OCI-LY7 (cell line): Measurements from ENCODE around the gene MEI4. TPM values are rescaled to one million over a fixed set of nuclear protein-coding genes. Genes with fewer than 3 reads are reported as not detected.

Experiments used
- BruUV-seq: library from RNA; stranded (reverse); fragments of 400-500 nt; replicated peaks from 2 replicates; lab custom pipeline; 2021; lab: Mats Ljungman, UMichigan
- CTCF ChIA-PET: fragments of 300-600 bp; sonication (Branson Sonifier 250); formaldehyde crosslinking; loops from one replicate; lab custom pipeline; 2022; ENCODE audit warnings: antibody characterized with exemption; ENCODE audit not compliant: unreplicated experiment; lab: Charles Lee
- POLR2A ChIA-PET: fragments of 300-600 bp; sonication (Branson Sonifier 250); formaldehyde crosslinking; loops from one replicate; lab custom pipeline; 2022; ENCODE audit warnings: antibody characterized with exemption; lab: Charles Lee
- DNase-seq: peaks from one replicate; pipeline ENCODE4 v3.0.0-alpha.2; 2015; ENCODE audit warnings: low spot score
- H2AFZ ChIP-seq: fragments of 200-600 bp; sonication (generic), shearing (Covaris generic); 2 replicates; pipeline ENCODE4 v1.6.1; 2014; ENCODE audit warnings: mild to moderate bottlenecking, antibody characterized with exemption, low read length, moderate library complexity
- H3K27ac ChIP-seq: fragments of 200-600 bp; sonication (generic); 2 replicates; pipeline ENCODE4 v1.5.1; 2014; ENCODE audit warnings: mixed run types, low read depth, mild to moderate bottlenecking, moderate library complexity, low read length, inconsistent platforms; ENCODE audit not compliant: poor library complexity, severe bottlenecking
- H3K36me3 ChIP-seq: fragments of 200-600 bp; sonication (generic); 2 replicates; pipeline ENCODE4 v1.6.1; 2014; ENCODE audit warnings: mild to moderate bottlenecking, antibody characterized with exemption, low read length, moderate library complexity, mixed read lengths; ENCODE audit not compliant: insufficient read depth
- H3K4me1 ChIP-seq: fragments of 200-600 bp; sonication (generic); 2 replicates; pipeline ENCODE4 v1.5.1; 2014; ENCODE audit warnings: mild to moderate bottlenecking, low read length; ENCODE audit not compliant: insufficient read depth, poor library complexity, severe bottlenecking
- H3K4me2 ChIP-seq: fragments of 200-600 bp; sonication (generic); 2 replicates; pipeline ENCODE4 v1.6.1; 2014; ENCODE audit warnings: mild to moderate bottlenecking, low read length
- H3K4me3 ChIP-seq: fragments of 200-600 bp; sonication (generic); 2 replicates; pipeline ENCODE4 v1.5.1; 2014; ENCODE audit warnings: mild to moderate bottlenecking, low read depth, low read length; ENCODE audit not compliant: poor library complexity, severe bottlenecking
- H3K79me2 ChIP-seq: fragments of 200-600 bp; sonication (generic); 2 replicates; pipeline ENCODE4 v1.6.1; 2016; ENCODE audit warnings: low read depth, mild to moderate bottlenecking, low read length, moderate library complexity, mixed read lengths; ENCODE audit not compliant: insufficient read depth
- H3K9me2 ChIP-seq: fragments of 200-600 bp; sonication (generic); 2 replicates; pipeline ENCODE4 v1.6.1; 2016; ENCODE audit warnings: mild to moderate bottlenecking, low read length, mixed read lengths; ENCODE audit not compliant: insufficient read depth
- H3K9me3 ChIP-seq: fragments of 200-600 bp; sonication (generic); 2 replicates; pipeline ENCODE4 v1.6.1; 2014; ENCODE audit warnings: mild to moderate bottlenecking, mixed run types, low read length, mixed read lengths
- H4K20me1 ChIP-seq: fragments of 200-600 bp; sonication (generic); 2 replicates; pipeline ENCODE4 v1.6.1; 2014; ENCODE audit warnings: mild to moderate bottlenecking, antibody characterized with exemption, low read length, moderate library complexity, mixed read lengths; ENCODE audit not compliant: insufficient read depth
- EZH2phosphoT487 ChIP-seq: fragments of 200-600 bp; sonication (generic); IDR thresholded peaks from 2 replicates; pipeline ENCODE4 v1.6.1; 2018; ENCODE audit warnings: low read depth, borderline replicate concordance, mild to moderate bottlenecking, mixed run types, antibody characterized with exemption, low read length, moderate library complexity, mixed read lengths
- intact Hi-C: fragments of 100-400 bp; cut with micrococcal nuclease; formaldehyde crosslinking; loops from one replicate; pipeline ENCODE4 v1.10.0; 2022; ENCODE audit not compliant: unreplicated experiment
- total RNA-seq, 2 experiments: library from RNA; depleted of rRNA in 1 of 2; stranded (reverse); fragments of >200 nt in 1 of 2; shearing (Covaris generic) in 1 of 2; gene quantifications; 2 replicates each; pipeline ENCODE4 v1.2.3, GENCODE V29; 2014 to 2022
- TF ChIP-seq, protein P1 (sequence below): fragments of 200-600 bp; sonication (generic); conservative IDR thresholded peaks from 2 replicates; pipeline ENCODE4 v1.5.1; 2014; ENCODE audit warnings: mild to moderate bottlenecking, antibody characterized with exemption, low read length, moderate library complexity, mixed read lengths

Gene MEI4
- total RNA-seq, 2 experiments from 2014 or later, result not detected

DNA sequence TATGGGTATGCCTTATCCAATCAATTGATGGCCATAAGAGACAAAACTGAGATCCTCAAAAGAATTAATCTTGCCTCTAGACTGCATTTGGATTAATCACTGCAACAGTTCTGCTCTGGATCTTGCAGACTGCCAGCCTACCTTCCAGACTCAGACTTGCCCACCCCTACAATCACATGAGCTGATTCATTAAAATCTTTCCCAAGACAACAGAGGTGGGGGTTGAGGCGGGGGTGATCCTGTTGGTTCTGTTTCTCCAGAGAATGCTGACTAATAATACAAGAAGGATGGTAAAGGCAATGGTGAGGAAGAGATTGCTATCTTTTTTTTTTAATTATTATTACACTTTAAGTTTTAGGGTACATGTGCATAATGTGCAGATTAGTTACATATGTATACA is 43.7 kb upstream of the MEI4 start:
- no peak overlapping the region for H3K27ac ChIP-seq
- no peaks in the 10 kb centered on the region for H3K9me3 ChIP-seq
- H2AFZ ChIP-seq, result no peak overlapping the region
- H3K4me2 ChIP-seq, result no peak overlapping the region
- ChIA-PET POLR2A (no interaction called here), CTCF (no interaction called here)
- H3K79me2 ChIP-seq, result no peaks in the 10 kb centered on the region
- no peaks in the 10 kb centered on the region for H3K4me1 ChIP-seq
- H3K36me3 ChIP-seq, result no peaks in the 10 kb centered on the region
- no TSS peak for BruUV-seq
- no peaks in the 10 kb centered on the region for H3K9me2 ChIP-seq
- intact Hi-C loops, result no loop called here
- TF ChIP-seq, protein P1, sequence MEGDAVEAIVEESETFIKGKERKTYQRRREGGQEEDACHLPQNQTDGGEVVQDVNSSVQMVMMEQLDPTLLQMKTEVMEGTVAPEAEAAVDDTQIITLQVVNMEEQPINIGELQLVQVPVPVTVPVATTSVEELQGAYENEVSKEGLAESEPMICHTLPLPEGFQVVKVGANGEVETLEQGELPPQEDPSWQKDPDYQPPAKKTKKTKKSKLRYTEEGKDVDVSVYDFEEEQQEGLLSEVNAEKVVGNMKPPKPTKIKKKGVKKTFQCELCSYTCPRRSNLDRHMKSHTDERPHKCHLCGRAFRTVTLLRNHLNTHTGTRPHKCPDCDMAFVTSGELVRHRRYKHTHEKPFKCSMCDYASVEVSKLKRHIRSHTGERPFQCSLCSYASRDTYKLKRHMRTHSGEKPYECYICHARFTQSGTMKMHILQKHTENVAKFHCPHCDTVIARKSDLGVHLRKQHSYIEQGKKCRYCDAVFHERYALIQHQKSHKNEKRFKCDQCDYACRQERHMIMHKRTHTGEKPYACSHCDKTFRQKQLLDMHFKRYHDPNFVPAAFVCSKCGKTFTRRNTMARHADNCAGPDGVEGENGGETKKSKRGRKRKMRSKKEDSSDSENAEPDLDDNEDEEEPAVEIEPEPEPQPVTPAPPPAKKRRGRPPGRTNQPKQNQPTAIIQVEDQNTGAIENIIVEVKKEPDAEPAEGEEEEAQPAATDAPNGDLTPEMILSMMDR, result no peak
- no peak for TF ChIP-seq EZH2phosphoT487
- no peak for DNase-seq
- no peaks in the 10 kb centered on the region for H4K20me1 ChIP-seq
- no peak overlapping the region for H3K4me3 ChIP-seq

DNA sequence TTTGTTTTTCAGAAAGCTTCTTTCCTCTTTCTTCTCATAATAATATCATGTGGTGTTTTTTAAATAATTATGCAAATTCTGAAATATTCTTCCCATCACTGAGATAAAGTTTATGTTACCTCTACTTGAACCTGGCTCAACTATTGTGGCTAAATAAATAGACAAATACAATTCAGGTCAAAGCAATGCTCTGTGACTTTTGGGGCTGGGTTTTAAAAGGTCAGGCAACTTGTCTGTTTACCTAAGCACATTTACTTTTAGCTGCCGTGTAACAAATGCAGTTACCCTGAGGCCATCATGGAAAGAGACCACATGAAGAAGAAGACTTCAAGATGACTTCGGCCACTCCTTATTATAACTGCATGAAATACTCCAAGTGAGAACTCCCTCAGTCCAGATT is 33.7 kb upstream of the MEI4 start:
- no peak overlapping the region for H3K4me3 ChIP-seq
- H4K20me1 ChIP-seq, result no peaks in the 10 kb centered on the region
- H3K4me2 ChIP-seq, result no peak overlapping the region
- H3K27ac ChIP-seq, result no peak overlapping the region
- H2AFZ ChIP-seq, result no peak overlapping the region
- DNase-seq, result no peak
- no peaks in the 10 kb centered on the region for H3K36me3 ChIP-seq
- H3K79me2 ChIP-seq, result no peaks in the 10 kb centered on the region
- no TSS peak for BruUV-seq
- intact Hi-C loops, result no loop called here
- no peaks in the 10 kb centered on the region for H3K9me2 ChIP-seq
- ChIA-PET POLR2A (interaction anchor here (0.6 to 0.7 kb wide), 2 partner anchors 533 to 784 kb away, joined by 3 to 4 read pairs; no protein-coding TSS in a partner anchor), CTCF (no interaction called here)
- no peak for TF ChIP-seq EZH2phosphoT487
- TF ChIP-seq, protein P1, result no peak
- H3K9me3 ChIP-seq, result no peaks in the 10 kb centered on the region
- no peaks in the 10 kb centered on the region for H3K4me1 ChIP-seq

DNA sequence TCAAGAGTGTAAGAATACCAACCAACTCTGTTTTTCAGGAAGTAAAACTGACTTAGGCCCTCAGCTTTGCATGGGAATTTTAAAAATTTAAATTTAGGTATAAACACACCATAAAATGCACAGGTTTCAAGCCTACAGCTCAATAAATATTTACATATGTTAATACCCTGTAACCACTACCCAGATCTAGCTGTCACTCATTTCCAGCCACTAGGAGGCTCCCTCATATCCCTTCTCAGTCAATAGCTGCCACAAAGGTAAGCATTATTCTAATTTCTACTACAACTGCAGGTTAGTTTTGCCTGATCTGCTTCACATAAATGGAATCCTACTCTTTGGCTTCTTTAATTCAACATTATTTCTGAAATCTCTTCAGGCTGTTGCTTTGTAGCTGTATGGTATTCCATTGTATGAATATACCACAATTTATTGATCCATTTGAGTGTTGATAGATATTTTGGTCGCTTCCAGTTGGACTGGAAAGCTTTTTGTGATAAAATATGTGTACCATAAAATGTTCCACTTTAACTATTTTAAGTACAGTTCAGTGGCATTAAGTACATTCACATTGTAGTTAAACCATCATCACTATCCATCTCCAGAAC is 32.5 kb upstream of the MEI4 start:
- H3K9me3 ChIP-seq, result no peaks in the 10 kb centered on the region
- intact Hi-C loops, result no loop called here
- no peak overlapping the region for H2AFZ ChIP-seq
- no peaks in the 10 kb centered on the region for H3K79me2 ChIP-seq
- no peaks in the 10 kb centered on the region for H3K9me2 ChIP-seq
- no peak overlapping the region for H3K4me2 ChIP-seq
- no peak overlapping the region for H3K27ac ChIP-seq
- H3K4me1 ChIP-seq, result no peaks in the 10 kb centered on the region
- H3K36me3 ChIP-seq, result no peaks in the 10 kb centered on the region
- H4K20me1 ChIP-seq, result no peaks in the 10 kb centered on the region
- ChIA-PET POLR2A (no interaction called here), CTCF (no interaction called here)
- peak; percentile 1 for DNase-seq
- H3K4me3 ChIP-seq, result no peak overlapping the region
- no TSS peak for BruUV-seq
- TF ChIP-seq, protein P1, result peak; percentile 71
- TF ChIP-seq EZH2phosphoT487, result no peak
